A549 (cell line): Measurements from ENCODE around the gene ZNF467.

Experiments
- MAX ChIP-seq: IDR thresholded peaks from 2 replicates; pipeline ENCODE4 v1.6.1; 2012
- NFE2L2 ChIP-seq: fragments of 150-350 bp; conservative IDR thresholded peaks from 2 replicates; pipeline ENCODE4 v1.6.1; 2014; ENCODE audit warnings: low read length
- PBX3 ChIP-seq: IDR thresholded peaks from 2 replicates; pipeline ENCODE4 v1.6.1; 2012
- ZFP36 ChIP-seq: fragments of 450-650 bp; IDR thresholded peaks from 2 replicates; pipeline ENCODE4 v1.6.1; 2014; ENCODE audit warnings: borderline replicate concordance; ENCODE audit not compliant: partially characterized antibody

- no peak for TF ChIP-seq MAX
- TF ChIP-seq NFE2L2, result no peak
- TF ChIP-seq PBX3, result no peak
- TF ChIP-seq ZFP36, result no peak
These were observed 57.1 kb downstream of the ZNF467 start for GRCh38 chr7:149716007-149716931.
